ENCODE results near the gene AQP12B. TPM values are rescaled to one million over a fixed set of nuclear protein-coding genes. Genes with fewer than 3 reads are reported as not detected.

AQP12B gene
- total and polyA plus RNA-seq, 2 of the 13 experiments (the other 11 are each of a cell fraction or from before 2014, with no cell fraction given): not detected

DNA sequence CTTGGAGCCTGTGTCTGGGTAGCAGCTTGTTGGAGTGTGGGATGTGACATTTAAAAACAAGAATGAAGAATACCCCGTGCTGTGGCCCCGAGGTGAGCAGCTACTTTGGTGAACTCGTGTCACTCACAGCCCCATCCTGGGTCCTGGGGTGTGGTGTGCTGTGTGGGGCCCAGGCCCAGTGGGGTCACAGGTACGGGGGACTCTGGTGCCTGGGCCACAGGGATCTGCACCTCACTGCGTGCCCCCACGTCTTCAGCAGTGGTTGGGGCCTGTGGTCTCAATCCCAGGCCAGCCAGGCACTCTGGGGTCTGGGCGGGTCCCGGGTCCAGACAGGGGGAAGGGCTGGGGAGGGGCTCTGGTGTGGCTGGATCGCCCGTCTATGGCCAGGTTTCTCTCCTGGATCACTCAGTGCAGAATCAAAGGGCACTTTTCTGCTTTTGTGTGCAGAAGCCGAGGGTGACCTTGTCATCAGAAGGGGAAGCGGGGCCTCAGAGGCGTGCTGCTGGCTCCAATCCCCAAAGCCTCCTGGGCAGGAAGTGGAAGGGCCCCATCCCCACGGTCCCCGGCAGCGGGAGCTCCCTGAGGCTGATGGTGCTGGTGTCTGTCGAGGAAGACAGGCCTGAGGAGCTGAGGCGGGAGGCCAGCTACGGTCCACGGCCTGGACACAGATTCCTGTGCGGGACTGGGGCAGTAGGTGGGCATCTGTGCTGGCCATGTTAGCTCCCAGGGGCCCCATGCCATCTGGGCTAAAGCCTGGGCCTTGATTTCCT is 56.0 kb downstream of the AQP12B start (continued):
- TF ChIP-seq RNF2 (conservative IDR thresholded peaks at IDR 0.05; ENCODE audit: low read depth) (peak; percentile 73; the same call in 1 of the 2 replicates), RARG (CRISPR knock-in tag; IDR thresholded peaks at IDR 0.05; ENCODE audit: low read depth) (no peak), ZC3H4 (CRISPR knock-in tag; IDR thresholded peaks at IDR 0.05; ENCODE audit: borderline replicate concordance) (no peak), ZNF350 (CRISPR knock-in tag; IDR thresholded peaks at IDR 0.05; ENCODE audit: borderline replicate concordance, low read depth) (peak; percentile 33; the same call in 1 of the 2 replicates), TARDBP (CRISPR knock-in tag; IDR thresholded peaks at IDR 0.05) (peak; percentile 94), NCOA1 (CRISPR knock-in tag; IDR thresholded peaks at IDR 0.05) (no peak), ZNF772 (CRISPR knock-in tag; IDR thresholded peaks at IDR 0.05) (peak; percentile 69; the same call in 1 of the 2 replicates), RFX1 (IDR thresholded peaks at IDR 0.05) (no peak), HMGA1 (CRISPR knock-in tag; conservative IDR thresholded peaks at IDR 0.05) (no peak), ZNF549 (CRISPR knock-in tag; IDR thresholded peaks at IDR 0.05) (0 out of 2 replicates have a peak, but pooled peaks have one; percentile 40), REXO4 (CRISPR knock-in tag; IDR thresholded peaks at IDR 0.05; ENCODE audit: borderline replicate concordance) (no peak), NR2C2 (CRISPR knock-in tag; IDR thresholded peaks at IDR 0.05; ENCODE audit: borderline replicate concordance) (peak; percentile 63; the same call in 1 of the 2 replicates), ZNF331 (CRISPR knock-in tag; IDR thresholded peaks at IDR 0.05) (peak; percentile 75), ZNF337 (CRISPR knock-in tag; IDR thresholded peaks at IDR 0.05; ENCODE audit: borderline replicate concordance, low read depth) (no peak), ZNF605 (CRISPR knock-in tag; IDR thresholded peaks at IDR 0.05) (peak; percentile 81; the same call in 1 of the 2 replicates), ZNF329 (CRISPR knock-in tag; IDR thresholded peaks at IDR 0.05; ENCODE audit: low read depth) (0 out of 2 replicates have a peak, but pooled peaks have one; percentile 65), ZNF747 (CRISPR knock-in tag; IDR thresholded peaks at IDR 0.05; ENCODE audit: borderline replicate concordance) (peak; percentile 61; the same call in 1 of the 2 replicates), ZNF766 (CRISPR knock-in tag; IDR thresholded peaks at IDR 0.05; ENCODE audit: borderline replicate concordance) (peak; percentile 80; the same call in 1 of the 2 replicates), ZNF891 (CRISPR knock-in tag; IDR thresholded peaks at IDR 0.05) (peak; percentile 92; the same call in 1 of the 2 replicates), ZNF558 (CRISPR knock-in tag; IDR thresholded peaks at IDR 0.05; ENCODE audit: borderline replicate concordance) (no peak)
- TF ChIP-seq, protein P1, sequence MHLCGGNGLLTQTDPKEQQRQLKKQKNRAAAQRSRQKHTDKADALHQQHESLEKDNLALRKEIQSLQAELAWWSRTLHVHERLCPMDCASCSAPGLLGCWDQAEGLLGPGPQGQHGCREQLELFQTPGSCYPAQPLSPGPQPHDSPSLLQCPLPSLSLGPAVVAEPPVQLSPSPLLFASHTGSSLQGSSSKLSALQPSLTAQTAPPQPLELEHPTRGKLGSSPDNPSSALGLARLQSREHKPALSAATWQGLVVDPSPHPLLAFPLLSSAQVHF (CRISPR knock-in tag; IDR thresholded peaks at IDR 0.05): no peak
- TF ChIP-seq, protein P2, sequence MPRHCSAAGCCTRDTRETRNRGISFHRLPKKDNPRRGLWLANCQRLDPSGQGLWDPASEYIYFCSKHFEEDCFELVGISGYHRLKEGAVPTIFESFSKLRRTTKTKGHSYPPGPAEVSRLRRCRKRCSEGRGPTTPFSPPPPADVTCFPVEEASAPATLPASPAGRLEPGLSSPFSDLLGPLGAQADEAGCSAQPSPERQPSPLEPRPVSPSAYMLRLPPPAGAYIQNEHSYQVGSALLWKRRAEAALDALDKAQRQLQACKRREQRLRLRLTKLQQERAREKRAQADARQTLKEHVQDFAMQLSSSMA (CRISPR knock-in tag; IDR thresholded peaks at IDR 0.05): peak; percentile 82; the same call in 1 of the 2 replicates
- TF ChIP-seq, protein P3, sequence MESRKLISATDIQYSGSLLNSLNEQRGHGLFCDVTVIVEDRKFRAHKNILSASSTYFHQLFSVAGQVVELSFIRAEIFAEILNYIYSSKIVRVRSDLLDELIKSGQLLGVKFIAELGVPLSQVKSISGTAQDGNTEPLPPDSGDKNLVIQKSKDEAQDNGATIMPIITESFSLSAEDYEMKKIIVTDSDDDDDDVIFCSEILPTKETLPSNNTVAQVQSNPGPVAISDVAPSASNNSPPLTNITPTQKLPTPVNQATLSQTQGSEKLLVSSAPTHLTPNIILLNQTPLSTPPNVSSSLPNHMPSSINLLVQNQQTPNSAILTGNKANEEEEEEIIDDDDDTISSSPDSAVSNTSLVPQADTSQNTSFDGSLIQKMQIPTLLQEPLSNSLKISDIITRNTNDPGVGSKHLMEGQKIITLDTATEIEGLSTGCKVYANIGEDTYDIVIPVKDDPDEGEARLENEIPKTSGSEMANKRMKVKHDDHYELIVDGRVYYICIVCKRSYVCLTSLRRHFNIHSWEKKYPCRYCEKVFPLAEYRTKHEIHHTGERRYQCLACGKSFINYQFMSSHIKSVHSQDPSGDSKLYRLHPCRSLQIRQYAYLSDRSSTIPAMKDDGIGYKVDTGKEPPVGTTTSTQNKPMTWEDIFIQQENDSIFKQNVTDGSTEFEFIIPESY (CRISPR knock-in tag; IDR thresholded peaks at IDR 0.05): peak; percentile 74; the same call in 1 of the 2 replicates
- TF ChIP-seq, protein P4, sequence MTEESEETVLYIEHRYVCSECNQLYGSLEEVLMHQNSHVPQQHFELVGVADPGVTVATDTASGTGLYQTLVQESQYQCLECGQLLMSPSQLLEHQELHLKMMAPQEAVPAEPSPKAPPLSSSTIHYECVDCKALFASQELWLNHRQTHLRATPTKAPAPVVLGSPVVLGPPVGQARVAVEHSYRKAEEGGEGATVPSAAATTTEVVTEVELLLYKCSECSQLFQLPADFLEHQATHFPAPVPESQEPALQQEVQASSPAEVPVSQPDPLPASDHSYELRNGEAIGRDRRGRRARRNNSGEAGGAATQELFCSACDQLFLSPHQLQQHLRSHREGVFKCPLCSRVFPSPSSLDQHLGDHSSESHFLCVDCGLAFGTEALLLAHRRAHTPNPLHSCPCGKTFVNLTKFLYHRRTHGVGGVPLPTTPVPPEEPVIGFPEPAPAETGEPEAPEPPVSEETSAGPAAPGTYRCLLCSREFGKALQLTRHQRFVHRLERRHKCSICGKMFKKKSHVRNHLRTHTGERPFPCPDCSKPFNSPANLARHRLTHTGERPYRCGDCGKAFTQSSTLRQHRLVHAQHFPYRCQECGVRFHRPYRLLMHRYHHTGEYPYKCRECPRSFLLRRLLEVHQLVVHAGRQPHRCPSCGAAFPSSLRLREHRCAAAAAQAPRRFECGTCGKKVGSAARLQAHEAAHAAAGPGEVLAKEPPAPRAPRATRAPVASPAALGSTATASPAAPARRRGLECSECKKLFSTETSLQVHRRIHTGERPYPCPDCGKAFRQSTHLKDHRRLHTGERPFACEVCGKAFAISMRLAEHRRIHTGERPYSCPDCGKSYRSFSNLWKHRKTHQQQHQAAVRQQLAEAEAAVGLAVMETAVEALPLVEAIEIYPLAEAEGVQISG (CRISPR knock-in tag; IDR thresholded peaks at IDR 0.05): peak; percentile 81

Measured in HepG2 (cell line).